HUES48 (cell line): ENCODE results near the gene TCN2.
"Not testable (repeated sequence)": the region's sequence is repeated elsewhere in the genome, so short reads cannot be mapped to it uniquely, and the experiment has no call there.

Experiments
- H3K27ac ChIP-seq: one replicate; pipeline ENCODE4 v1.7.0; 2013; ENCODE audit warnings: low read depth, low read length, inconsistent platforms
- H3K27me3 ChIP-seq: 2 replicates; pipeline ENCODE4 v1.6.1; 2013; ENCODE audit warnings: mild to moderate bottlenecking, low read length; ENCODE audit not compliant: control insufficient read depth, insufficient read depth
- H3K36me3 ChIP-seq: 2 replicates; pipeline ENCODE4 v1.6.1; 2013; ENCODE audit warnings: low read length; ENCODE audit not compliant: control insufficient read depth, insufficient read depth
- H3K4me1 ChIP-seq: 2 replicates; pipeline ENCODE4 v1.6.1; 2013; ENCODE audit warnings: mild to moderate bottlenecking, low read length; ENCODE audit not compliant: control insufficient read depth, insufficient read depth
- H3K4me3 ChIP-seq: 2 replicates; pipeline ENCODE4 v1.5.1; 2013; ENCODE audit warnings: mild to moderate bottlenecking, low read depth, low read length
- H3K9ac ChIP-seq: 2 replicates; pipeline ENCODE4 v1.6.1; 2013; ENCODE audit warnings: mild to moderate bottlenecking, low read depth, low read length, moderate library complexity
- H3K9me3 ChIP-seq: 2 replicates; pipeline ENCODE4 v1.6.1; 2013; ENCODE audit warnings: low read length; ENCODE audit not compliant: control insufficient read depth, insufficient read depth

The TCN2 gene

GRCh38 chr22:30612789-30613188, 5.8 kb downstream of the TCN2 start:
- Histone ChIP-seq H3K27ac (no peak overlapping the region), H3K9me3 (no peaks in the 10 kb centered on the region), H3K9ac (no peak overlapping the region), H3K27me3 (no peaks in the 10 kb centered on the region), H3K4me3 (no peak overlapping the region), H3K36me3 (peaks cover 26% of the 10 kb centered on the region), H3K4me1 (peaks cover 3% of the 10 kb centered on the region; the same call in 1 of the 2 replicates)

DNA sequence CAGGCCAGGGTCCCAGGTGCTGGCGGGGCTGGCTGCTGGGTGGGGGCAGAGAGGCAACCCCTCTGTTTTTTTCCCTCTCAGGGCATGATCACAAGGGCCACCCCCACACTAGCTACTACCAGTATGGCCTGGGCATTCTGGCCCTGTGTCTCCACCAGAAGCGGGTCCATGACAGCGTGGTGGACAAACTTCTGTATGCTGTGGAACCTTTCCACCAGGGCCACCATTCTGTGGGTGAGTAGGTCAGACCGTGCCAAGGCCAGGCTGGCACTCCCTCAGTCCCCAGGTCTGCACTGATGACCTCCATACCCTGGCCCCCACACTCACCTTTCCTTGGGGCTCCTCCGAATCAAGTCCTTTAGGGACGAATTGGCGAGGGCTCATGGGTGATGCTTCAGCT, 7.3 kb downstream of the TCN2 start:
- Histone ChIP-seq H3K36me3 (peaks cover 30% of the 10 kb centered on the region), H3K27ac (no peak overlapping the region), H3K9me3 (no peaks in the 10 kb centered on the region), H3K9ac (no peak overlapping the region), H3K4me3 (no peak overlapping the region), H3K27me3 (no peaks in the 10 kb centered on the region), H3K4me1 (peaks cover 3% of the 10 kb centered on the region; the same call in 1 of the 2 replicates)

GRCh38 chr22:30614879-30615278, 7.9 kb downstream of the TCN2 start:
- H3K9ac ChIP-seq, result no peak overlapping the region
- no peaks in the 10 kb centered on the region for H3K4me1 ChIP-seq
- H3K27ac ChIP-seq, result no peak overlapping the region
- H3K9me3 ChIP-seq, result no peaks in the 10 kb centered on the region
- H3K4me3 ChIP-seq, result no peak overlapping the region
- H3K27me3 ChIP-seq, result no peaks in the 10 kb centered on the region
- peaks cover 36% of the 10 kb centered on the region for H3K36me3 ChIP-seq

DNA sequence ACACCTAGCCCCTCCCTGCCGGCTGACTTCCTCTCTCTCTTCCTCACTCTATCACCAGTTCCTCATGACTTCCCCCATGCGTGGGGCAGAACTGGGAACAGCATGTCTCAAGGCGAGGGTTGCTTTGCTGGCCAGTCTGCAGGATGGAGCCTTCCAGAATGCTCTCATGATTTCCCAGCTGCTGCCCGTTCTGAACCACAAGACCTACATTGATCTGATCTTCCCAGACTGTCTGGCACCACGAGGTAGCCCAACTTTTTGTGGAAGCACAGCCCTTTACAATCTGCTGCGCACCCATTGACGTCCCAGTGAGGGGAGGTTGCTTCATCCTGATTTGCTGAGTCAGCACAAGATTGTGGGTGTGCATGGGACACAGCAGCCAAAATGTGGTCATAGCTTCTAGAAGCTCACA, 8.6 kb downstream of the TCN2 start:
- peaks cover 36% of the 10 kb centered on the region for H3K36me3 ChIP-seq
- no peak overlapping the region for H3K4me3 ChIP-seq
- no peaks in the 10 kb centered on the region for H3K4me1 ChIP-seq
- no peaks in the 10 kb centered on the region for H3K27me3 ChIP-seq
- H3K27ac ChIP-seq, result no peak overlapping the region
- no peaks in the 10 kb centered on the region for H3K9me3 ChIP-seq
- no peak overlapping the region for H3K9ac ChIP-seq

- Histone ChIP-seq H3K36me3 (peaks cover 30% of the 10 kb centered on the region), H3K9ac (no peak overlapping the region), H3K4me1 (no peaks in the 10 kb centered on the region), H3K9me3 (no peaks in the 10 kb centered on the region), H3K4me3 (no peak overlapping the region), H3K27ac (no peak overlapping the region), H3K27me3 (no peaks in the 10 kb centered on the region)
Measured at GRCh38 chr22:30617819-30618218, 10.8 kb downstream of the TCN2 start.

GRCh38 chr22:30619909-30620308, 12.9 kb downstream of the TCN2 start:
- not testable (repeated sequence) for H3K27ac ChIP-seq, H3K9me3 ChIP-seq, H3K4me1 ChIP-seq, H3K9ac ChIP-seq, H3K4me3 ChIP-seq, H3K27me3 ChIP-seq
- H3K36me3 ChIP-seq, result peaks cover 24% of the 10 kb centered on the region

DNA sequence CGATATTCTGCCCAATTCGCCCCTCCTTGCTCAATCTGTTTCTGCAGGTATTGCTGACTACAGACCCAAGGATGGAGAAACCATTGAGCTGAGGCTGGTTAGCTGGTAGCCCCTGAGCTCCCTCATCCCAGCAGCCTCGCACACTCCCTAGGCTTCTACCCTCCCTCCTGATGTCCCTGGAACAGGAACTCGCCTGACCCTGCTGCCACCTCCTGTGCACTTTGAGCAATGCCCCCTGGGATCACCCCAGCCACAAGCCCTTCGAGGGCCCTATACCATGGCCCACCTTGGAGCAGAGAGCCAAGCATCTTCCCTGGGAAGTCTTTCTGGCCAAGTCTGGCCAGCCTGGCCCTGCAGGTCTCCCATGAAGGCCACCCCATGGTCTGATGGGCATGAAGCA, 19.4 kb downstream of the TCN2 start:
- no peaks in the 10 kb centered on the region for H3K27me3 ChIP-seq
- H3K36me3 ChIP-seq, result peaks cover 6% of the 10 kb centered on the region; the same call in 1 of the 2 replicates
- H3K4me3 ChIP-seq, result no peak overlapping the region
- no peaks in the 10 kb centered on the region for H3K9me3 ChIP-seq
- H3K27ac ChIP-seq, result no peak overlapping the region
- H3K9ac ChIP-seq, result no peak overlapping the region
- H3K4me1 ChIP-seq, result no peaks in the 10 kb centered on the region

- Histone ChIP-seq H3K9ac (no peak overlapping the region), H3K4me3 (no peak overlapping the region), H3K27me3 (no peaks in the 10 kb centered on the region), H3K4me1 (no peaks in the 10 kb centered on the region), H3K36me3 (peaks cover 6% of the 10 kb centered on the region; the same call in 1 of the 2 replicates), H3K27ac (no peak overlapping the region), H3K9me3 (no peaks in the 10 kb centered on the region)
Measured at GRCh38 chr22:30627471-30627870, 20.5 kb downstream of the TCN2 start.

DNA sequence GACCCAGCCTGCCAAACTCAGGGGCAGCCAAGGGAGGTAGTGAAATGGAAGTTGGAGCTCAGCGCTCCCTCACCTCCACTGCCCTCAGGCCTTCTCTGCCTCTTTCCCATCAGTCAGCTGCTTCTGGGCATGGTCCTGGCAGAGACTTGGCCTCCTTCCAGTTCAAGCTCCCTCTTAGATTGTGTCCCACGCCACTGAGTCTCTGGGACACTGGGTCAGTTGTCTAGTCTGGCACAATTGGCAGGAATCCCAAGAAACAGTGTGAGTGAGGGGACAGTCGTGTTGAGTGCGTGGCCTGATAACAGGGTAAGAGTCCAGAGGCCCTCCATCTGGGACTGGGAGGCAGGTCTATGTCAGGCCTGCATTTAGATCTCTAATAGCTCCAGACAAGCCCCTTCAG, 21.5 kb downstream of the TCN2 start:
- no peak overlapping the region for H3K9ac ChIP-seq
- H3K9me3 ChIP-seq, result no peaks in the 10 kb centered on the region
- H3K36me3 ChIP-seq, result peaks cover 3% of the 10 kb centered on the region; the same call in 1 of the 2 replicates
- H3K4me3 ChIP-seq, result no peak overlapping the region
- no peaks in the 10 kb centered on the region for H3K4me1 ChIP-seq
- no peak overlapping the region for H3K27ac ChIP-seq
- no peaks in the 10 kb centered on the region for H3K27me3 ChIP-seq

GRCh38 chr22:30631469-30631868, 24.5 kb downstream of the TCN2 start:
- not testable (repeated sequence) for H3K27me3 ChIP-seq, H3K9me3 ChIP-seq, H3K4me1 ChIP-seq, H3K27ac ChIP-seq, H3K9ac ChIP-seq, H3K36me3 ChIP-seq, H3K4me3 ChIP-seq

- Histone ChIP-seq H3K9me3 (no peaks in the 10 kb centered on the region), H3K9ac (no peak overlapping the region), H3K4me3 (peak overlapping the region; percentile 53), H3K36me3 (no peaks in the 10 kb centered on the region), H3K27me3 (peaks cover 3% of the 10 kb centered on the region; the same call in 1 of the 2 replicates), H3K4me1 (peaks cover 15% of the 10 kb centered on the region; the same call in 1 of the 2 replicates), H3K27ac (peak overlapping the region; percentile 19)
Measured at GRCh38 chr22:30634471-30635233, 27.7 kb downstream of the TCN2 start.
